ENCODE data around the gene GRK4.

GRK4 gene

GRCh38 chr4:3071811-3072210 is 108.4 kb downstream of the GRK4 start:
- H3K27ac Mint-ChIP-seq: no peak overlapping the region
- intact Hi-C loops (cut with micrococcal nuclease): loop anchor here (10.0 kb wide), 1 partner anchor 107 kb away; the partner anchor contains the start of genes GRK4 and NOP14
- peaks cover 18% of the 10 kb centered on the region for H3K36me3 Mint-ChIP-seq (ENCODE audit: low read depth)
- peaks cover 23% of the 10 kb centered on the region for H3K4me1 Mint-ChIP-seq (ENCODE audit: low read depth)
- peaks cover 23% of the 10 kb centered on the region for H3K27me3 Mint-ChIP-seq
- no peaks in the 10 kb centered on the region for H3K9me3 Mint-ChIP-seq
- no peak overlapping the region for H3K4me3 Mint-ChIP-seq

GRCh38 chr4:3073158-3074077 is 110.0 kb downstream of the GRK4 start:
- Mint-ChIP-seq H3K27me3 (peaks cover 20% of the 10 kb centered on the region), H3K9me3 (no peaks in the 10 kb centered on the region), H3K36me3 (ENCODE audit: low read depth) (peaks cover 18% of the 10 kb centered on the region), H3K27ac (peak overlapping the region; percentile 97), H3K4me1 (ENCODE audit: low read depth) (peaks cover 19% of the 10 kb centered on the region), H3K4me3 (peak overlapping the region; percentile 66)
- intact Hi-C loops (cut with micrococcal nuclease): loop anchor here (10.0 kb wide), 1 partner anchor 109 kb away; the partner anchor contains the start of genes GRK4 and NOP14

- H3K4me3 Mint-ChIP-seq: peak within 1 kb of the TSS; percentile 97
- no peaks in the 10 kb centered on the region for H3K9me3 Mint-ChIP-seq
- H3K4me1 Mint-ChIP-seq (ENCODE audit: low read depth): peaks cover 28% of the 10 kb centered on the region
- H3K27ac Mint-ChIP-seq: peak within 1 kb of the TSS; percentile 97
- H3K27me3 Mint-ChIP-seq: peaks cover 14% of the 10 kb centered on the region
- peaks cover 23% of the 10 kb centered on the region for H3K36me3 Mint-ChIP-seq (ENCODE audit: low read depth)
- intact Hi-C loops (cut with micrococcal nuclease): loop anchor here (10.0 kb wide), 1 partner anchor 109 kb away; the partner anchor contains the start of genes GRK4 and NOP14
Observed at GRCh38 chr4:3074078-3074845, 110.9 kb downstream of the GRK4 start, which contains the start of the genes HTT and HTT-AS. Gene HTT, plus strand, starts transcription at chr4:3074681. Its CDS starts 145 bp downstream, at chr4:3074826. Gene HTT-AS, minus strand, starts transcription at chr4:3074538.

GRCh38 chr4:3074846-3075651 is 111.7 kb downstream of the GRK4 start:
- H3K4me3 Mint-ChIP-seq: peak overlapping the region; percentile 97
- peaks cover 8% of the 10 kb centered on the region for H3K27me3 Mint-ChIP-seq
- peaks cover 34% of the 10 kb centered on the region for H3K4me1 Mint-ChIP-seq (ENCODE audit: low read depth)
- intact Hi-C loops (cut with micrococcal nuclease): loop anchor here (10.0 kb wide), 1 partner anchor 110 kb away; the partner anchor contains the start of genes GRK4 and NOP14
- no peaks in the 10 kb centered on the region for H3K9me3 Mint-ChIP-seq
- H3K27ac Mint-ChIP-seq: peak overlapping the region; percentile 97
- peaks cover 23% of the 10 kb centered on the region for H3K36me3 Mint-ChIP-seq (ENCODE audit: low read depth)

GRCh38 chr4:3075652-3075981 is 112.2 kb downstream of the GRK4 start:
- H3K4me3 Mint-ChIP-seq: peak overlapping the region; percentile 97
- H3K9me3 Mint-ChIP-seq: no peaks in the 10 kb centered on the region
- peak overlapping the region; percentile 97 for H3K27ac Mint-ChIP-seq
- peaks cover 34% of the 10 kb centered on the region for H3K4me1 Mint-ChIP-seq (ENCODE audit: low read depth)
- H3K36me3 Mint-ChIP-seq (ENCODE audit: low read depth): peaks cover 23% of the 10 kb centered on the region
- peaks cover 4% of the 10 kb centered on the region for H3K27me3 Mint-ChIP-seq
- intact Hi-C loops (cut with micrococcal nuclease): loop anchor here (10.0 kb wide), 1 partner anchor 111 kb away; the partner anchor contains the start of genes GRK4 and NOP14

- peaks cover 37% of the 10 kb centered on the region for H3K4me1 Mint-ChIP-seq (ENCODE audit: low read depth)
- H3K4me3 Mint-ChIP-seq: no peak overlapping the region
- peak overlapping the region; percentile 65 for H3K27ac Mint-ChIP-seq
- intact Hi-C loops (cut with micrococcal nuclease): loop anchor here (2.0 to 10.0 kb wide), 2 partner anchors 31 to 113 kb away; partner anchors contain the start of genes GRK4 and NOP14
- H3K9me3 Mint-ChIP-seq: no peaks in the 10 kb centered on the region
- peaks cover 3% of the 10 kb centered on the region for H3K27me3 Mint-ChIP-seq
- H3K36me3 Mint-ChIP-seq (ENCODE audit: low read depth): peaks cover 23% of the 10 kb centered on the region
Observed at GRCh38 chr4:3077796-3078195, 114.4 kb downstream of the GRK4 start.

- Mint-ChIP-seq H3K4me1 (ENCODE audit: low read depth) (peaks cover 52% of the 10 kb centered on the region), H3K9me3 (no peaks in the 10 kb centered on the region), H3K36me3 (ENCODE audit: low read depth) (peaks cover 29% of the 10 kb centered on the region), H3K27me3 (no peaks in the 10 kb centered on the region), H3K27ac (peak overlapping the region; percentile 20), H3K4me3 (peak overlapping the region; percentile 21)
- intact Hi-C loops (cut with micrococcal nuclease): loop anchor here (2.0 to 10.0 kb wide), 2 partner anchors 33 to 115 kb away; partner anchors contain the start of genes GRK4 and NOP14
Observed at GRCh38 chr4:3079694-3080123, 116.3 kb downstream of the GRK4 start.

- peaks cover 28% of the 10 kb centered on the region for H3K36me3 Mint-ChIP-seq (ENCODE audit: low read depth)
- no peak overlapping the region for H3K27ac Mint-ChIP-seq
Observed at GRCh38 chr4:3082925-3083515, 119.6 kb downstream of the GRK4 start.

GRCh38 chr4:3083732-3084131 is 120.4 kb downstream of the GRK4 start:
- no peaks in the 10 kb centered on the region for H3K27me3 Mint-ChIP-seq
- no peak overlapping the region for H3K4me3 Mint-ChIP-seq
- intact Hi-C loops (cut with micrococcal nuclease): no loop called here
- peaks cover 45% of the 10 kb centered on the region for H3K4me1 Mint-ChIP-seq (ENCODE audit: low read depth)
- H3K27ac Mint-ChIP-seq: no peak overlapping the region
- peaks cover 35% of the 10 kb centered on the region for H3K36me3 Mint-ChIP-seq (ENCODE audit: low read depth)
- no peaks in the 10 kb centered on the region for H3K9me3 Mint-ChIP-seq

More at GRCh38 chr4:3082925-3083515, 119.6 kb downstream of the GRK4 start:
- H3K4me1 Mint-ChIP-seq (ENCODE audit: low read depth): peaks cover 52% of the 10 kb centered on the region
- H3K4me3 Mint-ChIP-seq: no peak overlapping the region
- no peaks in the 10 kb centered on the region for H3K9me3 Mint-ChIP-seq
- H3K27me3 Mint-ChIP-seq: no peaks in the 10 kb centered on the region
- intact Hi-C loops (cut with micrococcal nuclease): no loop called here

- intact Hi-C loops (cut with micrococcal nuclease): no loop called here
- Mint-ChIP-seq H3K9me3 (no peaks in the 10 kb centered on the region), H3K36me3 (ENCODE audit: low read depth) (peaks cover 48% of the 10 kb centered on the region), H3K4me1 (ENCODE audit: low read depth) (peaks cover 34% of the 10 kb centered on the region), H3K27ac (no peak overlapping the region), H3K27me3 (no peaks in the 10 kb centered on the region), H3K4me3 (no peak overlapping the region)
Observed at GRCh38 chr4:3085948-3086670, 122.7 kb downstream of the GRK4 start.

- H3K27ac Mint-ChIP-seq: no peak overlapping the region
- no peaks in the 10 kb centered on the region for H3K9me3 Mint-ChIP-seq
- H3K27me3 Mint-ChIP-seq: no peaks in the 10 kb centered on the region
- peaks cover 50% of the 10 kb centered on the region for H3K36me3 Mint-ChIP-seq (ENCODE audit: low read depth)
- intact Hi-C loops (cut with micrococcal nuclease): no loop called here
- no peak overlapping the region for H3K4me3 Mint-ChIP-seq
- peaks cover 34% of the 10 kb centered on the region for H3K4me1 Mint-ChIP-seq (ENCODE audit: low read depth)
Observed at GRCh38 chr4:3087115-3087797, 123.9 kb downstream of the GRK4 start.

Data from dendritic cell treated with granulocyte-macrophage colony-stimulating factor and Interleukin-4, amounts not matched to agents 40 ng/mL and 50 ng/mL, for 4 days (primary cell).